OCI-LY3 (cell line): Measurements from ENCODE around the gene HMBS.
"Not testable (repeated sequence)": the region's sequence is repeated elsewhere in the genome, so short reads cannot be mapped to it uniquely, and the experiment has no call there.

Experiments used
- EZH2phosphoT487 ChIP-seq: fragments of 200-600 bp; shearing (Covaris generic); IDR thresholded peaks from 2 replicates; pipeline ENCODE4 v1.6.1; 2018; ENCODE audit warnings: antibody characterized with exemption, mixed run types, low read depth
- TF ChIP-seq, protein P1 (sequence below): fragments of 200-600, 300-600 bp; sonication (generic); IDR thresholded peaks from 2 replicates; pipeline ENCODE4 v1.5.1; 2014; ENCODE audit warnings: antibody characterized with exemption, low read length, low read depth

- TF ChIP-seq, protein P1, sequence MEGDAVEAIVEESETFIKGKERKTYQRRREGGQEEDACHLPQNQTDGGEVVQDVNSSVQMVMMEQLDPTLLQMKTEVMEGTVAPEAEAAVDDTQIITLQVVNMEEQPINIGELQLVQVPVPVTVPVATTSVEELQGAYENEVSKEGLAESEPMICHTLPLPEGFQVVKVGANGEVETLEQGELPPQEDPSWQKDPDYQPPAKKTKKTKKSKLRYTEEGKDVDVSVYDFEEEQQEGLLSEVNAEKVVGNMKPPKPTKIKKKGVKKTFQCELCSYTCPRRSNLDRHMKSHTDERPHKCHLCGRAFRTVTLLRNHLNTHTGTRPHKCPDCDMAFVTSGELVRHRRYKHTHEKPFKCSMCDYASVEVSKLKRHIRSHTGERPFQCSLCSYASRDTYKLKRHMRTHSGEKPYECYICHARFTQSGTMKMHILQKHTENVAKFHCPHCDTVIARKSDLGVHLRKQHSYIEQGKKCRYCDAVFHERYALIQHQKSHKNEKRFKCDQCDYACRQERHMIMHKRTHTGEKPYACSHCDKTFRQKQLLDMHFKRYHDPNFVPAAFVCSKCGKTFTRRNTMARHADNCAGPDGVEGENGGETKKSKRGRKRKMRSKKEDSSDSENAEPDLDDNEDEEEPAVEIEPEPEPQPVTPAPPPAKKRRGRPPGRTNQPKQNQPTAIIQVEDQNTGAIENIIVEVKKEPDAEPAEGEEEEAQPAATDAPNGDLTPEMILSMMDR: not testable (repeated sequence)
- TF ChIP-seq EZH2phosphoT487: not testable (repeated sequence)
Measured at GRCh38 chr11:119103161-119103664, 18.5 kb downstream of the HMBS start.
